Spleen (tissue), 11 donors: ENCODE results near the gene UNC119B. TPM values are rescaled to one million over a fixed set of nuclear protein-coding genes. Genes with fewer than 3 reads are reported as not detected.

Experiments
- DNase-seq: peaks from one replicate; pipeline ENCODE4 v3.0.0-alpha.2; 2020
- H3K27ac ChIP-seq, 8 donors: fragments of 200-600 bp; sonication (generic) in 7 of 8; 1 replicate in 4 of 8; 2 replicates in 4 of 8; pipeline versions ENCODE4 v1.5.0 to v1.8.0; 2016 to 2021; ENCODE audit warnings: inconsistent platforms in 4 of 8, mild to moderate bottlenecking in 4 of 8, moderate library complexity in 1 of 8
- H3K27me3 ChIP-seq, 7 donors: fragments of 200-600 bp; sonication (generic) in 6 of 7; replicated peaks in 1 of 7; 1 replicate in 4 of 7; 2 replicates in 3 of 7; pipeline versions ENCODE4 v1.5.0 to v1.8.0; 2016 to 2021; ENCODE audit warnings: inconsistent platforms in 3 of 7, mild to moderate bottlenecking in 1 of 7
- H3K36me3 ChIP-seq, 6 donors: fragments of 200-600 bp; sonication (generic) in 5 of 6; 1 replicate in 4 of 6; 2 replicates in 2 of 6; pipeline versions ENCODE4 v1.5.0 to v1.8.0; 2016 to 2021; ENCODE audit warnings: inconsistent platforms in 2 of 6
- H3K4me1 ChIP-seq, 6 donors: fragments of 200-600 bp; sonication (generic) in 5 of 6; 1 replicate in 3 of 6; 2 replicates in 3 of 6; pipeline versions ENCODE4 v1.5.0 to v1.8.0; 2016 to 2021; ENCODE audit warnings: inconsistent platforms in 3 of 6
- H3K4me3 ChIP-seq, 8 donors: fragments of 200-600 bp; sonication (generic) in 7 of 8; 1 replicate in 4 of 8; 2 replicates in 4 of 8; pipeline versions ENCODE4 v1.5.0 to v1.8.0; 2016 to 2021; ENCODE audit warnings: inconsistent platforms in 4 of 8, mild to moderate bottlenecking in 4 of 8, moderate library complexity in 2 of 8
- H3K9me3 ChIP-seq, 8 donors: fragments of 200-600 bp; sonication (generic) in 7 of 8; 1 replicate in 4 of 8; 2 replicates in 4 of 8; pipeline versions ENCODE4 v1.5.0 to v1.8.0; 2016 to 2021; ENCODE audit warnings: inconsistent platforms in 4 of 8
- CTCF ChIP-seq, 11 experiments: fragments of 200-600 bp in 7 of 11; fragments of 450-650 bp in 4 of 11; sonication (generic) in 4 of 11; IDR thresholded peaks in 8 of 11; conservative IDR thresholded peaks in 3 of 11; 1 replicate in 7 of 11; 2 replicates in 4 of 11; pipeline versions ENCODE4 v1.4.0 to v1.8.0; 2016 to 2021; ENCODE audit warnings: antibody characterized with exemption in 11 of 11, inconsistent platforms in 4 of 11, mild to moderate bottlenecking in 1 of 11
- POLR2A ChIP-seq, 3 donors: fragments of 450-650 bp; IDR thresholded peaks; one replicate each; pipeline ENCODE4 v1.5.1; 2017; ENCODE audit warnings: antibody characterized with exemption in 3 of 3, mild to moderate bottlenecking in 1 of 3
- POLR2AphosphoS5 ChIP-seq, 3 donors: sonication (generic); formaldehyde crosslinking; IDR thresholded peaks; one replicate each; pipeline ENCODE4 v1.5.1; 2017; ENCODE audit warnings: antibody characterized with exemption in 3 of 3
- WGBS, 5 donors: extraction: QIAGEN DNeasy Blood & Tissue Kit in 3 of 5; methylation state at CpG; one replicate each; pipeline versions ENCODE4 v1.1.5 to v1.1.7; 2013 to 2018; 5-methylcytosine and 5-hydroxymethylcytosine counted together
- intact Hi-C: fragments of 100-400 bp; cut with DNase I; formaldehyde crosslinking; loops from one replicate; pipeline ENCODE4 v1.15.0; 2023; ENCODE audit warnings: low total_unique reads
- polyA plus RNA-seq, 3 donors: library from polyadenylated mRNA; stranded (reverse); fragments of 200-250 nt; gene quantifications; one replicate each; pipeline ENCODE4 v1.2.1, GENCODE V29; 2013
- total RNA-seq, 7 donors: library from RNA; depleted of rRNA in 3 of 7; stranded (reverse); fragments of >200 nt in 3 of 7; fragmentation: NEBNext Ultra II Directional in 4 of 7; extraction: Animal tissue kit (Norgen Biotek cat#: 25700) in 4 of 7; gene quantifications; one replicate each; pipeline versions ENCODE4 v1.1.0 to v1.2.1, GENCODE V29; 2016 to 2021
- donor health status: healthy with polysubstance abuse.
- donor health status: DM: no; HTN: no; CAD: no; lungs with moderate emphysema.
- donor health status: DM: no; HTN: no; CAD: no.
- donor health status: Bipolar disorder and iron deficiency.
- donor health status: healthy.
- donor health status: DM: no; HTN: no; CAD: no.
- donor health status: DM: yes; HTN: yes; CAD: no.

The UNC119B gene
- total and polyA plus RNA-seq, 10 donors, result 5.5 to 32.2 (median 20.0) TPM

- peaks cover 0 to 40% (median 17%) of the 10 kb centered on the region in 6 donors for H3K36me3 ChIP-seq
- TF ChIP-seq CTCF (IDR thresholded peaks at IDR 0.05 in 8 of 11, conservative IDR thresholded peaks at IDR 0.05 in 3 of 11) (no peak), POLR2AphosphoS5 (IDR thresholded peaks at IDR 0.05) (no peak), POLR2A (IDR thresholded peaks at IDR 0.05) (no peak)
- no peaks in the 10 kb centered on the region for H3K27me3 ChIP-seq
- H3K9me3 ChIP-seq, result no peaks in the 10 kb centered on the region
- WGBS, 5 donors, result 78 to 100% (median 94%) methylated on average over 1 of the region's 1 CpG
- peaks cover 6 to 42% (median 15%) of the 10 kb centered on the region in 6 donors for H3K4me1 ChIP-seq
- H3K4me3 ChIP-seq, result no peak overlapping the region
- H3K27ac ChIP-seq, result no peak overlapping the region
- intact Hi-C loops, result no loop called here
- DNase-seq, result no peak
These were observed 4.6 kb upstream of the UNC119B start for GRCh38 chr12:120705618-120706017.

- Histone ChIP-seq H3K36me3 (peaks cover 0 to 36% (median 13%) of the 10 kb centered on the region in 6 donors), H3K4me3 (no peak overlapping the region), H3K9me3 (no peaks in the 10 kb centered on the region), H3K4me1 (peaks cover 7 to 45% (median 17%) of the 10 kb centered on the region in 6 donors), H3K27ac (no peak overlapping the region), H3K27me3 (no peaks in the 10 kb centered on the region)
- intact Hi-C loops, result no loop called here
- DNase-seq, result no peak
- TF ChIP-seq POLR2A (IDR thresholded peaks at IDR 0.05) (no peak), POLR2AphosphoS5 (IDR thresholded peaks at IDR 0.05) (no peak)
- WGBS, 5 donors, result 62 to 78% (median 71%) methylated on average over 5 of the region's 5 CpGs
These were observed 4.2 kb upstream of the UNC119B start for GRCh38 chr12:120706029-120706428.

GRCh38 chr12:120708651-120709050 lies 1.6 kb upstream of the UNC119B start:
- Histone ChIP-seq H3K36me3 (peaks cover 0 to 16% (median 4%) of the 10 kb centered on the region in 6 donors), H3K27ac (no peak overlapping the region), H3K9me3 (no peaks in the 10 kb centered on the region), H3K4me3 (no peak overlapping the region), H3K27me3 (no peaks in the 10 kb centered on the region), H3K4me1 (peaks cover 15 to 56% (median 35%) of the 10 kb centered on the region in 6 donors)
- TF ChIP-seq POLR2A (IDR thresholded peaks at IDR 0.05) (no peak), POLR2AphosphoS5 (IDR thresholded peaks at IDR 0.05) (no peak), CTCF (IDR thresholded peaks at IDR 0.05 in 8 of 11, conservative IDR thresholded peaks at IDR 0.05 in 3 of 11) (no peak)
- WGBS, 5 donors, result 68 to 84% (median 70%) methylated on average over 3 to 4 of the region's 4 CpGs
- DNase-seq, result no peak
- intact Hi-C loops, result no loop called here

- TF ChIP-seq POLR2A (IDR thresholded peaks at IDR 0.05) (no peak), CTCF (IDR thresholded peaks at IDR 0.05 in 8 of 11, conservative IDR thresholded peaks at IDR 0.05 in 3 of 11) (no peak), POLR2AphosphoS5 (IDR thresholded peaks at IDR 0.05) (peak in 2 of 3 donors; percentile 14 to 20)
- peak overlapping the region; percentile 85 to 99 (median 95) for H3K4me3 ChIP-seq
- peak overlapping the region; percentile 68 to 92 (median 86) for H3K27ac ChIP-seq
- WGBS, 5 donors, result 0 to 1% (median 1%) methylated on average over 10 to 31 of the region's 31 CpGs
- H3K36me3 ChIP-seq, result peaks cover 0 to 28% (median 21%) of the 10 kb centered on the region in 6 donors
- peaks cover 15 to 54% (median 39%) of the 10 kb centered on the region in 6 donors for H3K4me1 ChIP-seq
- H3K27me3 ChIP-seq, result no peaks in the 10 kb centered on the region
- DNase-seq, result peak; percentile 87
- intact Hi-C loops, result loop anchor here (5.0 kb wide), 1 partner anchor 129 kb away; the partner anchor contains the start of gene POP5
- H3K9me3 ChIP-seq, result no peaks in the 10 kb centered on the region
These were observed 593 bp downstream of the UNC119B start for GRCh38 chr12:120710805-120711296.
